ENCODE results near the gene SPRR1A. TPM values are rescaled to one million over a fixed set of nuclear protein-coding genes. Genes with fewer than 3 reads are reported as not detected.

SPRR1A gene
- total RNA-seq, 3 donors from 2014 or later: not detected

DNA sequence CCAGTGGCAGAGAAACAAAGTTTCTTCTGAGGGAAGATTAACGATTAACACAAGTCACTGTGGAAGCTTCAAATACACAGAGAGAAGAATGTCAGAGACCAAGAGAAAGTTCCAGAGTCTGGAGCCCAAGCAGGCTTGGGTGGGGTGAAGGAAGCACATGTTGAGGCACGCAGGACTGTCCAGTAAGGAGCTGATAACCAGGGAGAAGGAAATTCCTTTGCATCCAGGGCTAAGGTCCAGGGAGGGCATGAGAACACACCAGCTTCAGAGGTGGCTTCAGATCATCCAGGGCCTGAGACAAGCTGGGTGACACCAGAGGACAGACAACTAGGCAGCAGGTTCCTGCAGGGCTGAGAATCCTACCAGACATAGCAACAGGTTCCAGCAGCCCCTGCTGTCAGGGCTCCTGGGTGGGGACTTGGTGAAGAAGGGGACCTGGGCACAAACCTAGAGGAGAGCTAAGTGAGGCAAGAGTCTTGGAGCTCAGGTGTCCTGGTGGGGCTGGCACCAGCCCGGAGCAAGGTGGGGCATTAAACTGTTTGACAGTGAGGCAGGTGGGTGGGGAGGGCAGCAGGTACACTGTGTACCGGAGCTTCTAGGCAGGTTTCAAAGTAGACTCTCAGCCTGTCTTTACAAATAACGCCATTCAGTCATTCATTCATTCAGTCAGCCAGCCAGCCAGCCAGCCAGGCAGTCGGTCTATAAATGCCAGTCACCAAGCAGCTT, 2.6 kb upstream of the SPRR1A start:
- peaks cover 0 to 3% of the 10 kb centered on the region in 2 donors for H3K27me3 ChIP-seq
- intact Hi-C loops (cut with DNase I; ENCODE audit: low total_unique reads): no loop called here
- H3K36me3 ChIP-seq: no peaks in the 10 kb centered on the region
- no peaks in the 10 kb centered on the region for H3K4me1 ChIP-seq
- no peak for DNase-seq (ENCODE audit: low spot score in 2 of 2)
- no peaks in the 10 kb centered on the region for H3K9me3 ChIP-seq
- H3K27ac ChIP-seq: no peak overlapping the region
- no peak overlapping the region for H3K4me3 ChIP-seq
- no peak for TF ChIP-seq POLR2A (IDR thresholded peaks at IDR 0.05)
- no peak for TF ChIP-seq POLR2AphosphoS5 (IDR thresholded peaks at IDR 0.05)
- TF ChIP-seq, protein P1, sequence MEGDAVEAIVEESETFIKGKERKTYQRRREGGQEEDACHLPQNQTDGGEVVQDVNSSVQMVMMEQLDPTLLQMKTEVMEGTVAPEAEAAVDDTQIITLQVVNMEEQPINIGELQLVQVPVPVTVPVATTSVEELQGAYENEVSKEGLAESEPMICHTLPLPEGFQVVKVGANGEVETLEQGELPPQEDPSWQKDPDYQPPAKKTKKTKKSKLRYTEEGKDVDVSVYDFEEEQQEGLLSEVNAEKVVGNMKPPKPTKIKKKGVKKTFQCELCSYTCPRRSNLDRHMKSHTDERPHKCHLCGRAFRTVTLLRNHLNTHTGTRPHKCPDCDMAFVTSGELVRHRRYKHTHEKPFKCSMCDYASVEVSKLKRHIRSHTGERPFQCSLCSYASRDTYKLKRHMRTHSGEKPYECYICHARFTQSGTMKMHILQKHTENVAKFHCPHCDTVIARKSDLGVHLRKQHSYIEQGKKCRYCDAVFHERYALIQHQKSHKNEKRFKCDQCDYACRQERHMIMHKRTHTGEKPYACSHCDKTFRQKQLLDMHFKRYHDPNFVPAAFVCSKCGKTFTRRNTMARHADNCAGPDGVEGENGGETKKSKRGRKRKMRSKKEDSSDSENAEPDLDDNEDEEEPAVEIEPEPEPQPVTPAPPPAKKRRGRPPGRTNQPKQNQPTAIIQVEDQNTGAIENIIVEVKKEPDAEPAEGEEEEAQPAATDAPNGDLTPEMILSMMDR (IDR thresholded peaks at IDR 0.05): no peak

DNA sequence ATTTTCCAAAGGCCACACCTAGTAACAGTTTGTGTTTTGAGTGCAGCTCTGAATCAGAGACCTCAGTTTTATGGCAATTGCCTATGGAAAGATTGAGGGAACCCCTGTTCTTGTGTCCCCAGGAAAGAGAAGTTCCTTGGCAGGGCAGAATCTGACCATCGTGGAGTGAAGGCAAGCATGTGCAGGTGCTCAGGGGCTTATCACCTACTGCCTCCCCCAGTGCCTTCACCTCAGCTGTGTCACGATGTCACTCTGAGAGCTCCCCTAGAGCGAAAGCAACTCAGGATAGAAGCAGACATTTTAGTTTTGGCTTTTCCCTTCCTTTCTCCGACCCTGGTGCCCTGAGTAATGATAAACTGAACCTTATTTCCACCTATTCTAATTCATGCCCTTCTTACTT, 1.8 kb upstream of the SPRR1A start:
- no peaks in the 10 kb centered on the region for H3K9me3 ChIP-seq
- H3K4me3 ChIP-seq: no peak overlapping the region
- TF ChIP-seq POLR2A (IDR thresholded peaks at IDR 0.05): no peak
- TF ChIP-seq, protein P1 (IDR thresholded peaks at IDR 0.05): no peak
- TF ChIP-seq POLR2AphosphoS5 (IDR thresholded peaks at IDR 0.05): no peak
- no peak for DNase-seq (ENCODE audit: low spot score in 2 of 2)
- no peaks in the 10 kb centered on the region for H3K4me1 ChIP-seq
- intact Hi-C loops (cut with DNase I; ENCODE audit: low total_unique reads): no loop called here
- H3K27ac ChIP-seq: no peak overlapping the region
- peaks cover 0 to 3% of the 10 kb centered on the region in 2 donors for H3K27me3 ChIP-seq
- no peaks in the 10 kb centered on the region for H3K36me3 ChIP-seq

DNA sequence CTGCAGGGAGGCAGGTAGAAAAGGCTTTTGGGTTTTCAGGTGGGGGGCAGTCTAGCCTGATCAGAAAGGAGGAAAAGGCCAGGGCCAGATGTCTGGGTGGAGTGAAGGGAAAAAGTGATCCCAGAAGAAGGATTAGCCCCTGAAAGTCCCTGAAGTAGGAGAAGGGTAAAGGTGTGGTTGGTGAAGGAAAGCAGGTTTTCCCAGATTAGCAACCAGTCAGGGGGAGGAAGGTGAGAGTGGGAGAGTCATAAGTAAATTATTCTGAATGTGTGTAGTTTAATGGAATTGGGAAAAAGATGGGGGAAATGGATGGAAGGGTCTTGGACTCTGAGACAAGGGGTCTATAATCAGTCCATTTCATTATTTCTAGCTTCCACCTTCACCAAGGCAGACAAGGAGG, 647 bp upstream of the SPRR1A start:
- Histone ChIP-seq H3K4me3 (no peak overlapping the region), H3K27ac (no peak overlapping the region), H3K36me3 (no peaks in the 10 kb centered on the region), H3K27me3 (peaks cover 0 to 3% of the 10 kb centered on the region in 2 donors), H3K4me1 (no peaks in the 10 kb centered on the region), H3K9me3 (no peaks in the 10 kb centered on the region)
- intact Hi-C loops (cut with DNase I; ENCODE audit: low total_unique reads): no loop called here
- TF ChIP-seq POLR2AphosphoS5 (IDR thresholded peaks at IDR 0.05) (no peak), POLR2A (IDR thresholded peaks at IDR 0.05) (no peak)
- TF ChIP-seq, protein P1 (IDR thresholded peaks at IDR 0.05): no peak
- DNase-seq (ENCODE audit: low spot score in 2 of 2): no peak

DNA sequence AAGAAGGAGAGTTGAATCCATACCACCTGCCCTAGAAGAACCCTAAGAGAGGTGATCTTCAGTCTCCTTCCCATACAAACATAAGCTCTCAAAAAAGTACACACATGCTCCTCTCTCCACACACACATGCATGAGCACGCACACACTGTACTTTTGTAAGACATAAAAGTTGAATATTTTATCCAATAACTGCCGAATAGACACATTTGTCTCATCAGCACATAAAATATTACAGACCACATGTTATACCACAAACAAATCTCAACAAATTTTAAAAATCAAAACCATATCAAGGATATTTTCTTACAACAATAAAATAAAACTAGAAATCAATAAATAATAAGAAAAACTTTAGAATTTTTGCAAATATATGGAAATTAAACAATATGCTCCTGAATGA, 2.7 kb downstream of the SPRR1A start:
- intact Hi-C loops (cut with DNase I; ENCODE audit: low total_unique reads): no loop called here
- no peak for DNase-seq (ENCODE audit: low spot score in 2 of 2)

DNA sequence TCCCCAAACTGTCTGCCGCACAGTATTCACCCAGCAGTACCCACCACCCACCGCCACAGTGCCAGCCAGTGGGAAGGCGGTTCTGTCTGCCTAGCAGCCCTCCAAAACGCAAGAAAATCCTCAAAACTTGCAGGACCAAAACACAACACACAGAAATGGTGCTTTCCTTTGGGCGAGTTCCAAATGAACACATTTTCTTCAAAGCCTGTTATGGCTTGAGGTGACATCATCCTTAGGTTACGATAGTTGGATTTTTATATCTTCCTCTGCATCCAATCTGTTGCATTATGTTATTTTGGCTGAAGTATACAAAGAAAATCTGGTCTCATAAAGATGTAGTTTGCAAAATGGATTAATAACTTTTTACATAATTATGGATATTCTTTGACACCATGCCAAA, 9.3 kb downstream of the SPRR1A start:
- Histone ChIP-seq H3K27me3 (no peaks in the 10 kb centered on the region), H3K9me3 (peaks cover 0 to 10% of the 10 kb centered on the region in 2 donors), H3K36me3 (no peaks in the 10 kb centered on the region), H3K27ac (no peak overlapping the region), H3K4me1 (no peaks in the 10 kb centered on the region), H3K4me3 (no peak overlapping the region)
- intact Hi-C loops (cut with DNase I; ENCODE audit: low total_unique reads): no loop called here
- TF ChIP-seq, protein P1 (IDR thresholded peaks at IDR 0.05): no peak
- TF ChIP-seq POLR2AphosphoS5 (IDR thresholded peaks at IDR 0.05) (no peak), POLR2A (IDR thresholded peaks at IDR 0.05) (no peak)
- no peak for DNase-seq (ENCODE audit: low spot score in 2 of 2)

More for the DNA sequence above, 2.7 kb downstream of the SPRR1A start:
- Histone ChIP-seq H3K27ac (no peak overlapping the region), H3K4me3 (no peak overlapping the region), H3K4me1 (no peaks in the 10 kb centered on the region), H3K9me3 (no peaks in the 10 kb centered on the region), H3K36me3 (no peaks in the 10 kb centered on the region), H3K27me3 (no peaks in the 10 kb centered on the region)
- TF ChIP-seq, protein P1 (IDR thresholded peaks at IDR 0.05): no peak
- TF ChIP-seq POLR2AphosphoS5 (IDR thresholded peaks at IDR 0.05): no peak
- no peak for TF ChIP-seq POLR2A (IDR thresholded peaks at IDR 0.05)

Data from breast epithelium (tissue), 4 donors.